HL-60 (cell line): ENCODE measurements around the gene CCDC184.

Source experiments
- GABPA ChIP-seq: IDR thresholded peaks from 2 replicates; pipeline ENCODE4 v1.6.1; 2012; ENCODE audit warnings: low read depth
- POLR2AphosphoS5 ChIP-seq: IDR thresholded peaks from 2 replicates; pipeline ENCODE4 v1.6.1; 2012; ENCODE audit warnings: low read depth
- TF ChIP-seq, protein P1 (sequence below): IDR thresholded peaks from one replicate; pipeline ENCODE4 v1.5.1; 2011; ENCODE audit warnings: low read length, control low read depth, inconsistent platforms; ENCODE audit not compliant: insufficient read depth
- TF ChIP-seq, protein P2 (sequence below): IDR thresholded peaks from 2 replicates; pipeline ENCODE4 v1.6.1; 2012; ENCODE audit warnings: low read depth; ENCODE audit not compliant: insufficient replicate concordance

DNA sequence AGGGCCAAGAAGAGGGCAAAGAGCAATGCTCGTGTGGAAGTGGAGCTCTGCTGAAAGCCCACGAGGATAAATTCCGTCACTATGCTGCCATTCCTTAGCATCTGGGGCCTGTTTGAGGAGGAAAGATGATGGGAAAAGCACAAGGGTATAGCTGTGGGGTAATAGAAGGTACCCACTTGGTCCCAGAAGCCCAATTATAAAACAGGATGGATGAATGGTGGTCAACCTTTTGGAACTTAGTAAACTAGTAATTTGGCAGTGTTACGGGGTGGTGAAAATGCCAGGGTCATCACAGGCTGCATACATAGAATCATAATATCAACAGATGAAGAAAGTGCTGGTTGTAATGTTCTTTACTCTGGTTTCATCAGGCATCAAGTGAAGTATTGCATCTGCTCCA is 19.7 kb downstream of the CCDC184 start, which contains the start of gene OR10AD1:
- TF ChIP-seq, protein P1, sequence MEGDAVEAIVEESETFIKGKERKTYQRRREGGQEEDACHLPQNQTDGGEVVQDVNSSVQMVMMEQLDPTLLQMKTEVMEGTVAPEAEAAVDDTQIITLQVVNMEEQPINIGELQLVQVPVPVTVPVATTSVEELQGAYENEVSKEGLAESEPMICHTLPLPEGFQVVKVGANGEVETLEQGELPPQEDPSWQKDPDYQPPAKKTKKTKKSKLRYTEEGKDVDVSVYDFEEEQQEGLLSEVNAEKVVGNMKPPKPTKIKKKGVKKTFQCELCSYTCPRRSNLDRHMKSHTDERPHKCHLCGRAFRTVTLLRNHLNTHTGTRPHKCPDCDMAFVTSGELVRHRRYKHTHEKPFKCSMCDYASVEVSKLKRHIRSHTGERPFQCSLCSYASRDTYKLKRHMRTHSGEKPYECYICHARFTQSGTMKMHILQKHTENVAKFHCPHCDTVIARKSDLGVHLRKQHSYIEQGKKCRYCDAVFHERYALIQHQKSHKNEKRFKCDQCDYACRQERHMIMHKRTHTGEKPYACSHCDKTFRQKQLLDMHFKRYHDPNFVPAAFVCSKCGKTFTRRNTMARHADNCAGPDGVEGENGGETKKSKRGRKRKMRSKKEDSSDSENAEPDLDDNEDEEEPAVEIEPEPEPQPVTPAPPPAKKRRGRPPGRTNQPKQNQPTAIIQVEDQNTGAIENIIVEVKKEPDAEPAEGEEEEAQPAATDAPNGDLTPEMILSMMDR, result no peak
- TF ChIP-seq POLR2AphosphoS5 (no peak), GABPA (no peak)
- TF ChIP-seq, protein P2, sequence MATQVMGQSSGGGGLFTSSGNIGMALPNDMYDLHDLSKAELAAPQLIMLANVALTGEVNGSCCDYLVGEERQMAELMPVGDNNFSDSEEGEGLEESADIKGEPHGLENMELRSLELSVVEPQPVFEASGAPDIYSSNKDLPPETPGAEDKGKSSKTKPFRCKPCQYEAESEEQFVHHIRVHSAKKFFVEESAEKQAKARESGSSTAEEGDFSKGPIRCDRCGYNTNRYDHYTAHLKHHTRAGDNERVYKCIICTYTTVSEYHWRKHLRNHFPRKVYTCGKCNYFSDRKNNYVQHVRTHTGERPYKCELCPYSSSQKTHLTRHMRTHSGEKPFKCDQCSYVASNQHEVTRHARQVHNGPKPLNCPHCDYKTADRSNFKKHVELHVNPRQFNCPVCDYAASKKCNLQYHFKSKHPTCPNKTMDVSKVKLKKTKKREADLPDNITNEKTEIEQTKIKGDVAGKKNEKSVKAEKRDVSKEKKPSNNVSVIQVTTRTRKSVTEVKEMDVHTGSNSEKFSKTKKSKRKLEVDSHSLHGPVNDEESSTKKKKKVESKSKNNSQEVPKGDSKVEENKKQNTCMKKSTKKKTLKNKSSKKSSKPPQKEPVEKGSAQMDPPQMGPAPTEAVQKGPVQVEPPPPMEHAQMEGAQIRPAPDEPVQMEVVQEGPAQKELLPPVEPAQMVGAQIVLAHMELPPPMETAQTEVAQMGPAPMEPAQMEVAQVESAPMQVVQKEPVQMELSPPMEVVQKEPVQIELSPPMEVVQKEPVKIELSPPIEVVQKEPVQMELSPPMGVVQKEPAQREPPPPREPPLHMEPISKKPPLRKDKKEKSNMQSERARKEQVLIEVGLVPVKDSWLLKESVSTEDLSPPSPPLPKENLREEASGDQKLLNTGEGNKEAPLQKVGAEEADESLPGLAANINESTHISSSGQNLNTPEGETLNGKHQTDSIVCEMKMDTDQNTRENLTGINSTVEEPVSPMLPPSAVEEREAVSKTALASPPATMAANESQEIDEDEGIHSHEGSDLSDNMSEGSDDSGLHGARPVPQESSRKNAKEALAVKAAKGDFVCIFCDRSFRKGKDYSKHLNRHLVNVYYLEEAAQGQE, result no peak
